Central memory CD4-positive, alpha-beta T cell (primary cell): Measurements from ENCODE around the gene RBMS3.
"Not testable (repeated sequence)": the region's sequence is repeated elsewhere in the genome, so short reads cannot be mapped to it uniquely, and the experiment has no call there.

ENCODE experiments used
- DNase-seq: peaks from one replicate; pipeline ENCODE4 v3.0.0; 2022

RBMS3 gene

DNA sequence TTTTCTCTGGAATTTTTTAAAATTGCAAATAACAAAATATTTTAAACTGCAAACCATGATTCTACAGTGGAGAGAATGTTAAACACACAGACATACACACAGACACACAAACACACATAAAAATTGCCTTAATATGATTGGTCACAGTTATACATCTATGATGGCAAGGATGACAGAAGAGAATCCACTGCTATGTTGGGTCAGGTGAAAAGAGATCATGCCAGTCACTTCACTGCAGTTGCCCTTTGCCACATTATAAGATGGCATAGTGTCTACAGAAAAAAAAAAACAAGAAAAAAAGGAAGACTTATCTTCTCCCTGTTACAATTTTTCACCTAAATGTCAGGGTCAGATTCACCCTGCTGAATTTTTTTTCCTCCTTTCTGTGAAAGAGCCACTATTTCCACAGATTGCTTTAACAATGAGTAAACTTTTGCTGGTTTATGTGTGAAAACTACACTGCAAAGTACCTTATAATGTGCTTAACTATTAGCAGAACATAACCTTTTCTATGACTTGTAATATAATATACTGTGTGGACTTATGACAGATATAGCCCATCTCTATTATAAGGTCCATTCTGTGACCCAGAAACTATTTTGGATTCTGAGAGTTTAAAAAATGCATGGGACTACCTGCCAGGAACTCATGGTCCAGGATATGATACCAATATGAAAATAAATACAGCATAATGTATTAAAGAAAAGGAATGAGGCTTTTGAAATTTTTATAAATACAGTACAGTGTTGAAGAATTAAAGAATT, 111.9 kb downstream of the RBMS3 start:
- DNase-seq = no peak

GRCh38 chr3:29393946-29394345, 113.1 kb downstream of the RBMS3 start:
- not testable (repeated sequence) for DNase-seq

DNA sequence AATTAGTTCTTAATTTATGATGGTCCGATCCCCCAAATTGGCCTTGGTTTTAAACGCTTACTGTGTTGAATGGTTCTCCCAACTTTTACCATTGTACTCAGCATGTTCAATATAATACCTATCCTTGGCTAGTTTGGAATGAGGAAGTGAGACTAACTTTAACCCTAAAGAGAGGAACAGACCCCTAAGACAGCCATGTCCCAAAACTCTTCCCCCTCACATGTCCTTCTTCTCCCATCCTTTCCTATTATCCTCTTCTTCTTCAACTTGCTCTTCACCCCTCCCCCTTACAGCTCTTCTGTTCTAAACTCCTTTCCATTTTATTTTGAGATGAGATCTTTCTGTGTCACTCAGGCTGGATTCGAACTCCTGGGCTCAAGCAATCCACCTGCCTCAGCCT, 116.5 kb downstream of the RBMS3 start:
- DNase-seq = no peak

DNA sequence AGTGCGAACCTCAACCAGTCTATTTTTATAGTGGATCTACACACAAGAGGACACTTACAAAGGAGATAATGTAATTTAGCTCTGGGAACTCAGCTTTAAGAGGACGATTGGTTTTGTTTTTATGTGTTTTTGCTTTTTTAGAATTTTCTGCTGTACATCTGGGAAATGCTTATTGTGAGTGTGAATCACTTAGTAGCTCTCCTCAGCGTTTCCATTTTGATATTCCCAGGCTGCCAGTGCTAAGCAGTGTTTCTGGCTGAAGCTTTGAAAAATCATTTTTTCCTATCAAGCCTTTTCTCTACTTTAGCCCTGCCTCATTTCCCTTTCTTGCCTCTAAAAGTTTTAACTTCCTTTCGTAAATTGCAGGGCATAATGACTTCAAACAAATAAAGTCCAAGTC, 117.9 kb downstream of the RBMS3 start:
- no peak for DNase-seq

DNA sequence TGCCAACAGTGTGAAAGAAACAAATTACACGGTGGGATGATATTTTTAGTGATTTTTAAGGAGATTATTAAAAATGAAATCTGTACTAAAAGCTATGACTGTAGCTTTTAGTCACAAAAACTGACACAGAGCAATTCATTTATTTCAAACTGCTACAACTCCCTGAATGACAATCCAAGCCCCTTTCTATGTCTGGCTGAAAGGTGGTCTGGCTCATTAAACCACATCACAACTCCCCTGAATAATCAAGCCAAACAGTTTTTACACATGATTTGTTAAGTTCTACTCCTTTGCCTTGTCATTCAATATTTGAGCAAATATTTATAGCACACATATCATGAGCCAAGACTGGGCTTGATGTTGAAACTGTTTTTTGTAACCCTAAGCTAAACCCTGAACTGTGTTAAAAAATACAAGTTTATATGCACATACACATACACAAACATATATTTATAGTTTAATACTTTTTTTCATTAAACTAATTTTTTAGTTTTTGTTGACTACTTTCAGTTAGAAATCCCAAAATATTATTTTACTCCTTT, 125.5 kb downstream of the RBMS3 start:
- DNase-seq = no peak

DNA sequence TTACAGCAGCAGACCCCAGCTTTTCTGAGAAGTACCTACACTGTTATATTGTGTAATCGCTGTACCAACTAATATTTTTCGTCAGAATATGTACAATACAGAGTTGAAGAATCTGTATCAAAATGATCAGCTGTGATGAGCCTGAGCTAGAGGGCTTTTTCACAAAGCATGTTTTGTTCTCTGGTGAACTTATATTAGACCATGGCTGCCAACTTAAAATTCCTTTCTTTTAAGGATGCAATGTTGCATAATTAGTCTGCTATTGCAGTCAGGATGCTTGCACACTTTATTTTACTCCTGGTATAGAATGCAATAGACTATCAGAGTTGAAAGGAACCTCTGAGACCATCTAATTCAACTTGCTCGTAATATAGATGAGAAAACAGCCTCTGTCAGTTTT, 127.8 kb downstream of the RBMS3 start:
- DNase-seq = no peak

DNA sequence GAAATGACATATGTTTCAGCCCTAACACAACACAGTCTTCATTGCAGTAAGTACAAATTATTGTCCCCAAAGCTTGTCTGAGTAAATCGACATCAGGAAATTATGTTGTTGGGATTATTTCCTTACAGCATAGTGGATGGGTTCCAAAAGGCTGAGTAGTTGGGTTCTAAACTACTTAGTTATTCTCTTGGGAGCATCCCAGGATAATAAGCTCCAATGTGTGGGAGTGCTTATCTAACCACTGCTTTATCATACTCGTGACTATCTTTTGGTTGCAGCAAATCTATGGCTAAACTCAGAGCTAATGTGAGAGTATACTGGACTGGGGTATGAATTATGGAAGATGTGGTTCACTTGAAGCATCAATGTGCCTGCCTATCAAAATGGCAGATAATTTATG, 128.5 kb downstream of the RBMS3 start:
- DNase-seq = no peak

DNA sequence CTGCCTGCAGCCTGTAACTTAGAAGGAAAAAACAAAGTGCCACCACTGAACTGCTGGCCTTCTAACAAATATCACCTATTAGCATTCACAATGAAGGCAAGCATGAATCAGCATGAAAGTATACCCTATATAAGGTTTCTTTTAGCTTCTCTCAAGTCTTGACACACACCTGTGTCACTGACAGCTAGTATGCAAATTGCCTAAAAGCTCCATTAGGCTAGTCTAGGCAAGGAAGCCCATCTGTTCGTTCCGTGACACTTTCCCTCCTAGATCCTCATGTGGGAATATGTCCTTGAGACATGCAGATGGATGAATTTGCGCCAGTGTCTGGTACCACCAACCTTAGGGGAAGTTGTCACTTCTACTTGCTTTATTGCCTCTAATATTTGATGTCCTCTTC, 129.3 kb downstream of the RBMS3 start:
- DNase-seq = no peak

- no peak for DNase-seq
Measured at GRCh38 chr3:29410660-29411405, 130.0 kb downstream of the RBMS3 start.

DNA sequence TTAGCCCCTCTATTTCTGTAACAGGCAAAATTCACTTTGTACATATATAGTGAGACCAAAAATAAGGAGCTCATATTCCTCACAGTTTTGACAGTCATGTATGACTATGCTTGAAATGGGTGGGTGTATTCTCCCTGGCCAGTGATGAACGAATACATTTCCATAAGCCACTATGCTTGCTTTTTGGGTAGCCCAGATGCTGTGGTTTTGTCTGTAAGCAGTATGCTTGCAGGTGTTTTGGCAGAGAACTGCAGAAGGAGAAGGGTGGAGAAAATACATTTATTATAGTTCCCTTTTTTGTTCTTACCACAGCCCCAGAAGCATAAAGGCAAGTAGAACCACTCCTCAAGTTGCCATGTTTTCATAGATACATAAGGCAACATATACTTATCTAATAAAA, 131.2 kb downstream of the RBMS3 start:
- no peak for DNase-seq

GRCh38 chr3:29414468-29415224, 133.8 kb downstream of the RBMS3 start:
- DNase-seq = no peak

DNA sequence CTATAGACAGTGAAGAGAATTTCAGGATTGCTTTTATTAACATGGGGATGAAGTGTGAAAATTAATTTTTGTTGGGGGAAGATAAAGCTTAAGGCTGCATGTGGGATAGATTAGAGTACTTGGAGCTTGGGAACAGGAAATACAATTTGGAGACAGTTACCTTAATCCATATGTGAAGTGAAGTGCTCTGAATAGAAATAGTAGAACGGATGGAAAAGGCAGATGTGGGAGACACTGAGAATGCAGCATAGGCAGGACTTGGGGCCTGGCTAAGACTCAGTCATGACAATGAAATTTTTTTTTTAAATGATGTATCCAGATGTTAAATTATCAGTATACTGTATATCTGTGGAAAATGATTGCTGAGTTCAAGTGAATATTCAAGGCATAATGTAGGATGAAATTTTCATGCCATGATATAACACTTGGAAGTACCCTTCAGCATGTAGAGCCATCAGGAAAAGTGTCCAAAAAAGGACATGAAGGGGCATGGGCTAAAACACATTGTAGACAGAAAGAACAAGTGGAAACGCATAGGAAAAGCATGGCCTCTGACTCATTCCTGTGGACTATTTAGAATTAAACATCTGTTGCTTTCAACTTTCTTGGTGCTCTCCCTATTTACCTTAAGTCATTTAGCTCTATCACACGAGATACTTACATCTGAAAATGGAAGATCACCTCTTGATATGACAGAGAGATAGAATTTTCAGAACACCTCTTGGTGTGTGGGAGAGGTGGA, 134.8 kb downstream of the RBMS3 start:
- no peak for DNase-seq

- no peak for DNase-seq
Measured at GRCh38 chr3:29416514-29416913, 135.6 kb downstream of the RBMS3 start.

GRCh38 chr3:29420106-29420505, 139.2 kb downstream of the RBMS3 start:
- DNase-seq = no peak

DNA sequence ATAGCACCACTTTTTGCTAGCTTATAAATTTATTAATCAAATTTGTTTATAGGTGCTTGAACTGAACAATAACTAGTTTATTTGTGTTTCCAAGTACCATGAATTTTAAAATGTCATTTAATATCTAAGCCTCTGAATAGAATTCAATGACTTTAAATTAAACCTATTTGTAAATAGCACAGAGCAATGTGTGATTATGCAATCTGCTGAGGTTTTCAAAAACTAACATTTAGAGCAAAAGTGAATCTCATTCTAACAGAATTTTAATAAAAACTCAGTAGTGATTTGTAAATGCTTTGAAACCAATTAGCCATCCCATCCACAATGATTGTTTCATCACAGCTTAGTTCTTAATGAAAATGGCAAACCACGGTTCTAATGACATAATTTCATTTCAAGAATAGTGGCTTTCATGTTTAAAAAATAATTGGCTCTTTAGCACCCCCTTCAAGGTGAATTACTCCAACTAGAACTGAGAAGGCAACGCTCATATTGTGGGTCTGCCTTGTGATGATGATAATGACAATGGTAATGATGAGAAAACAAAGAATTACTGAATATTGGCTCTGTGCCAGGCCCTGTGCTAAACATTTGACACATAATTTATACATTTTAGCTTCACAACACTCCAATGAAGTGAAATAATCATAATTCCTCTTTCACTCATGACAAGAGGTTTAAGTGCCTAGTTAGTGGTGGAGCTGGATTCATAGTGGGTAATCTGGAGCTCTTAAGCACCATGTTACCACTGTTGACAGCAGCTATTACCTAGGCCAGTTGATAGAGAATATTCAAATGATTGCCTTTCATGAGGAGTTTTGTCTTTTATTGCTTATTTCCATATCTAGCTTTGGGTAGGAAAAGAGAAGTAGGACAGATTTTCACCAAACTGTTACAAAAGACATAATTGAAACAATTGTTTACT, 145.7 kb downstream of the RBMS3 start:
- no peak for DNase-seq

GRCh38 chr3:29427266-29428103, 146.6 kb downstream of the RBMS3 start:
- no peak for DNase-seq

DNA sequence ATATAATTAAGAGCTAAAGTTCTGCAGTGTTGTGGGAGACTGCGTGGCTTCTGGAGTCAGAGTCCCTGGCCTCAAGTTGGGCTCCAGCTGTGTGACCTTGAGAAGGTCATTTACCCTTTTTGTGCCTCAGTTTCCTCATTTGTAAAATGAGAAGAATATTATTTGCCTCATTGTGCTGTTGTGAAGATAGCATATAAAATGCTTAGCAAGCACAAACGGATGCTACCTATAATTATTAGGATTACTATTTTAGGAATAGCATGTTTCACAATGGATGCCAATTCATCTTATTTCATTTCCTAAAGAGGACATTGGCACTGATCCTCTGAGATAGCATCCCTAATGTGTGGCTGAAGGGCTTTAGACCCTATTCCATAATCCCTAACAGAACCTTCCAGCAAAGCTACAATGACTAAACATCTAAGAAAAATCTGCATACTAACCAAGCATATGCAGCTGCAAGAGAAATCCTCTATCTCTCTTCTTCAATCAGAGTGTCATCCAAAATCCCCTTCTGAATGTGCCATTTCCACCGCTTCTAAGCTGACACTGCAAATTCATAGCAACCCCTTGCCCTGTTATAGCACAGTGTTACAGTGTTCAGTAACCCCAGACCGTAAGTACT, 148.3 kb downstream of the RBMS3 start:
- DNase-seq = no peak

- DNase-seq = no peak
Measured at GRCh38 chr3:29430558-29430971, 149.7 kb downstream of the RBMS3 start.

DNA sequence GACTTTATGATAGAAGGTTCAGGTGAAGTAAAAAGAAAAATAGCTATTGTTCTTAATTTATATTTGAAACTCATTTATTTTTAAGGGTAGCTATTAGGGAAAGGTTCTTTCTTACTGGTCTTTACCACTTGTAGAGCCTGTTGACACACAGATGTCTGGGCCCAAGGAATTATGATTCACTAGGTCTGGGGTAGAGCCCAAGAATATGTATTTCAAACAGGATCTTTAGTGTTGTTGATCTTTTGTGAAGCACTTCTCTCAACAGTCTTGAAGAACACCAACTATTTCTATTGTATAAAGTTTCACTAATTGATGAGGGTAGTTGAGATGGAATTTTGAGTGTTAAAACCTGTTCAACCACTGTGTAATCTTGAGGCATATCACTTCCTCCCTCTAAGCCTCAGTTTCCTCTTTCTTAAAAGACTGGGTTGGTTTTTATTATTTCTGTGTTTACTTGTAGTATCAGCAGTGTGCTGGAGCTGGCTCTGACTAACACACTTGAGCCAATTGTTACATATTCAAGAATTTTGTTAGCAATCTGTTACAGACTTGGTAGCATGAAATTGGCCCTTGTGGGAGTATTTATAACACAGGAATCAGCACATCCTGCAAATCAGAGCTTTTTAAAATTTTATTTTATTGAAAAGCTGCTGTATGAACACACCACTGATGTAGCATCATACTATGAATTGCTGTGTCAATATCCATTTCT, 155.9 kb downstream of the RBMS3 start:
- DNase-seq = no peak
